HG03575 (cell line): ENCODE measurements around the gene ZFP90.
"Not testable (repeated sequence)": the region's sequence is repeated elsewhere in the genome, so short reads cannot be mapped to it uniquely, and the experiment has no call there.

Source experiments
- ATAC-seq: cut with Tn5 transposase; IDR thresholded peaks from one replicate; pipeline ENCODE4 v1.9.1; 2021; ENCODE audit not compliant: unreplicated experiment, insufficient number of reproducible peaks, low FRiP score; ENCODE audit errors: extremely low read depth

Gene ZFP90

GRCh38 chr16:68538880-68539701 is at the start of gene ZFP90:
Gene ZFP90 (plus strand): TSS chr16:68539291. CDS start chr16:68539793, 502 bp downstream.
- ATAC-seq, result no peak

DNA sequence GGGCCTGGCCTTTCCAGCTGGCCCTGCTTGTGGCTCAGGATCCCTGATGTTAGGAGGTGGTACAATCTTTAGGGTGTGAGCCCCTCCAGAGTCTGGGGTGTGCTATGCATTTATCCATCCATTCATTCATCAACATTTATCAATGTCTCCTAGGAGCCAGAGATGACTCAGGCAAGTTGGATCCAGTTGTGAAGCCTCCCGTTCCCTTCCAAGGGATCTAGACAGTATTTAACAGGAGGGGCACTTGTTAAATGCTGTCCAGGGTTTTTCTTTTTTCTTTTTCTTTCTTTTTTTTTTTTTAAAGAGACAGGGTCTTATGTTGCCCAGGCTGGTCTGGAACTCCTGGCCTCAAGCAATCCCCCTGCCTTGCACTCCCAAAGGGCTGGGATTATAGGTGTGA is 48.7 kb upstream of the ZFP90 start:
- no peak for ATAC-seq

DNA sequence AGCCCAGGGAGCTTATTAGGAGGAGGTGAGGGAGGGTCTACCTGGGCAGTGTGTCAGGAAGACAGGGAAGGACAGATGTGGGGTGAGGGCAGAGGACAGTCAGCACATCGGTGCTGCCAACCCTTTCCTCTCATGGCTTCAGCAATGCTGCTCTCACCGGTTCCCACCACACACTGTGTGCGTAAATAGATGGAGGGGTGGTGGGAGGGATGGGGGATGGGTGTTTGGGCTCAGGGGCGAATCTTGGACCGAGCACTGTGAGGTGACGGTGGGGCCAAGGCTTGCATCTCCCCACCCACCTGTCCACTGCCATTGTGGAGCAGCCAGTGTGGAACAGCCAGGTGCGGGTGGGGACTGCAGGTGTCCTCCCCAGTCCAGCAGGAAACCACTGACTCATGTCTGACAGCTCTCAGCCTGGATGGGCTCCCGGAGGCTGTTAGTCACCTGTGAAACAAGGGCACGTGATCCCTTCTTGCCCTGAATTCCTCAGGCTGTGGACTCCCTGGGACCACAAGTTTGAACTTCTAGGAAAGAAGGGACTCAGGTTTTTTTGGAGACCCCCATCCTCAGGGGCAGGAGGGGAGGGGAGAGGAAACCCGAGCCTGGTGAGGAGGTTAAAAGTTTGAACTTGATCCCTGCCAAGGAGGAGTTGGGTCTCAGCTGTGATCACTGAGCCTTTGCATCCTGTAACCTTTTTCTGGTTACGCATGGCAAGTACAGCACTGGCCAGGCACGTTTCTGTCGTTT is 48.1 kb upstream of the ZFP90 start:
- ATAC-seq, result no peak

DNA sequence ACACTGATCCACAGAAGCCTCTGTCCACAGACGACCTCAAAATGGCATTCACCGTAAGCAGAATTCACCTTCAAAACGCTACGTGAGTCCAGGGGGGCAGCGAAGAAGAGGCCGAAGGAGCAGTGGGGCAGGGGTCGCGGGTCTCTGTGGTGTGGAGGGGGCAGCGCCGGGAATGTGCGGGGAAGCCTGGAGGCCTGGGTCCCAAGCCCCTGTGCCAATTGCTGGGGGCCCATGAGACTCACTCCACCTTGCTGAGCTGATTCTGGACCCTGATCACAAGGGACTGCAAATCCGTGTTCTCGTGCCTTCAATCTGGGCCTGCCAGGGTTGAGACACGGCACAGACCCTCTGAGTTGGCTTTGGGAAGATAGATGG is 47.5 kb upstream of the ZFP90 start:
- no peak for ATAC-seq

- no peak for ATAC-seq
Measured at GRCh38 chr16:68492151-68492542, 46.9 kb upstream of the ZFP90 start.

- no peak for ATAC-seq
Measured at GRCh38 chr16:68492543-68493411, 46.3 kb upstream of the ZFP90 start.

- ATAC-seq, result no peak
Measured at GRCh38 chr16:68493412-68494070, 45.5 kb upstream of the ZFP90 start.

GRCh38 chr16:68494261-68494660 is 44.8 kb upstream of the ZFP90 start:
- ATAC-seq, result not testable (repeated sequence)

- no peak for ATAC-seq
Measured at GRCh38 chr16:68496689-68497088, 42.4 kb upstream of the ZFP90 start.

GRCh38 chr16:68499006-68499405 is 40.1 kb upstream of the ZFP90 start:
- ATAC-seq, result no peak

- ATAC-seq, result no peak
Measured at GRCh38 chr16:68503334-68503733, 35.8 kb upstream of the ZFP90 start.

GRCh38 chr16:68504066-68504465 is 35.0 kb upstream of the ZFP90 start:
- ATAC-seq, result no peak

GRCh38 chr16:68506331-68507053 is 32.6 kb upstream of the ZFP90 start:
- no peak for ATAC-seq

GRCh38 chr16:68508013-68508412 is 31.1 kb upstream of the ZFP90 start:
- no peak for ATAC-seq

DNA sequence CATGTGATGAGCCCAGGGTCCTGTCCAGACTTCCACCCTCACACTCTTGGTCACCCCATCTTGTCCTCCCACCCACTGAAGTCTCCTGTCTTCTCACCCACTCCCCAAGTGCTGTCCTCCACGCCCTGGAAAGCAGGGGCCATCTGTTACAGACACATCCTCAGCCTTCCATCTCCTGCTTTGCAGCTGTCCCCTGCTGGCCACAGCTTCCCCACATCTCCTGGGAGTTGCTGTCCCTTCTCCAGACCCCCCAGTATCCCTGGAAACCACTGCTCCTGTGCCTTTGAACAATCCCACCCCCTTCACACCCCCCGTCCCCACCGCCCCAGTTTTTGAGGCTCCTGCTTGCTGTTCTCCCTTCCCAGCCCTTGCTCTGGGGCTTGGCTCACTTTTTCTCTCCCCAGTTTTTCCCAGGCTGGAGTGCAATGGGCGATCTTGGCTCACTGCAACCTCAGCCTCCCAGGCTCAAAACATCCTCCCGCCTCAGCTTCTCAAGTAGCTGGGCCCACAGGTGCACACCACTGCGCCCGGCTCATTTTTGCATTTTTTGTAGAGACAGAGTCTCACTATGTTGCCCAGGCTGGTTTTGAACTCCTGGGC is 30.4 kb upstream of the ZFP90 start:
- no peak for ATAC-seq

DNA sequence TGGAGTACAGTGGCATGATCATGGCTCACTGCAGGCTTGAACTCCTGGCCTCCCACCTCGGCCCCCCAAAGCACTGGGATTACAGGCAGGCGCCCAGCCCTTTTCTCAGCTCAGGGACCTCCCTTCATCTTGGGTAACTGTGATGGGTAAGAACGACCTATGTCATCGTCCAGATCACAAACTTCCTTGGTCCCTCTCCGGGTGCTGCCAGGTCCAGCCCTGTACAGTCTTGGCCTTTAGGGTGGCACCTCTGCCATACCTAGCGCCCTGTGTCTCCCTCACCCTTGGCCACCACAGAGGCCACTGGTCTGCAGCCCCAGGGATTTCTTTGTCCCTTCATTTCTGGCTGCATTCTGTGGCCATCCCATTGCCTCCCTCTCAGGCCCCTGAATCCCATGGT is 29.7 kb upstream of the ZFP90 start:
- no peak for ATAC-seq

GRCh38 chr16:68510775-68511174 is 28.3 kb upstream of the ZFP90 start:
- ATAC-seq, result no peak

GRCh38 chr16:68512183-68512582 is 26.9 kb upstream of the ZFP90 start:
- no peak for ATAC-seq
